ENCODE results near the gene ADGRD2. TPM values are rescaled to one million over a fixed set of nuclear protein-coding genes. Genes with fewer than 3 reads are reported as not detected.

Gene ADGRD2
- total and polyA plus RNA-seq, 4 donors: not detected

DNA sequence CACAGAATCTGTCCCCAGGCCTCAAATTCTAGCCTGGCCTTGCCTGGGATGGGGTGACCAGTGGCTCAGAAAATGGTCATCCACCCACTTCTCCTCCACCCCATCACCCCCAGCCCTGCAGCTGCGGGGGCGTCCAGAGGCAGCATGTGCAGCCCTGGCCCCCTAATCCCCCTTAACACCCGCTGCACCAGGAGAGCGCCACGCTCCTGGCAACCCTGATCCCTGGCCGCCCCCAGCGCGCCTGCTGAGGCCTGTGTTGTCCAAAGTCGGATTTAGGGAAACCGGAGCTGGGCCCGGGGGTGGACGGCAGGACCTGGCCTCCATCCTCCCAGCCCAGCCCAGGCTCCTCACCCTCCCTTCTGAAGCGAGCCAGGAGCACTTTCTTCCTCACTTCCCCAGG is 35.0 kb downstream of the ADGRD2 start:
- DNase-seq: no peak
- Histone ChIP-seq H3K36me3 (ENCODE audit: control insufficient read depth in 4 of 4, insufficient read depth in 4 of 4, low read length in 4 of 4) (no peaks in the 10 kb centered on the region), H3K27ac (ENCODE audit: low read depth in 1 of 2, low read length in 1 of 2) (no peak overlapping the region), H3K27me3 (ENCODE audit: control insufficient read depth in 3 of 3, insufficient read depth in 3 of 3, low read length in 2 of 3) (peaks cover 0 to 43% (median 19%) of the 10 kb centered on the region in 3 donors), H3K4me3 (no peak overlapping the region), H3K9ac (ENCODE audit: insufficient read depth in 1 of 2, low read length in 2 of 2) (no peak overlapping the region), H3K9me3 (ENCODE audit: control insufficient read depth in 4 of 4, insufficient read depth in 3 of 4, low read length in 3 of 4) (peaks cover 0 to 7% (median 0%) of the 10 kb centered on the region in 4 donors), H3K4me1 (ENCODE audit: control insufficient read depth in 5 of 5, insufficient read depth in 5 of 5, low read length in 5 of 5) (peaks cover 0 to 6% (median 0%) of the 10 kb centered on the region in 5 donors)
- ATAC-seq (ENCODE audit: insufficient read depth, low FRiP score): no peak
- TF ChIP-seq, protein P1, sequence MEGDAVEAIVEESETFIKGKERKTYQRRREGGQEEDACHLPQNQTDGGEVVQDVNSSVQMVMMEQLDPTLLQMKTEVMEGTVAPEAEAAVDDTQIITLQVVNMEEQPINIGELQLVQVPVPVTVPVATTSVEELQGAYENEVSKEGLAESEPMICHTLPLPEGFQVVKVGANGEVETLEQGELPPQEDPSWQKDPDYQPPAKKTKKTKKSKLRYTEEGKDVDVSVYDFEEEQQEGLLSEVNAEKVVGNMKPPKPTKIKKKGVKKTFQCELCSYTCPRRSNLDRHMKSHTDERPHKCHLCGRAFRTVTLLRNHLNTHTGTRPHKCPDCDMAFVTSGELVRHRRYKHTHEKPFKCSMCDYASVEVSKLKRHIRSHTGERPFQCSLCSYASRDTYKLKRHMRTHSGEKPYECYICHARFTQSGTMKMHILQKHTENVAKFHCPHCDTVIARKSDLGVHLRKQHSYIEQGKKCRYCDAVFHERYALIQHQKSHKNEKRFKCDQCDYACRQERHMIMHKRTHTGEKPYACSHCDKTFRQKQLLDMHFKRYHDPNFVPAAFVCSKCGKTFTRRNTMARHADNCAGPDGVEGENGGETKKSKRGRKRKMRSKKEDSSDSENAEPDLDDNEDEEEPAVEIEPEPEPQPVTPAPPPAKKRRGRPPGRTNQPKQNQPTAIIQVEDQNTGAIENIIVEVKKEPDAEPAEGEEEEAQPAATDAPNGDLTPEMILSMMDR (IDR thresholded peaks at IDR 0.05; ENCODE audit: control extremely low read depth, extremely low read depth): no peak
- WGBS, 2 donors: 72 to 77% methylated on average over 13 of the region's 13 CpGs

DNA sequence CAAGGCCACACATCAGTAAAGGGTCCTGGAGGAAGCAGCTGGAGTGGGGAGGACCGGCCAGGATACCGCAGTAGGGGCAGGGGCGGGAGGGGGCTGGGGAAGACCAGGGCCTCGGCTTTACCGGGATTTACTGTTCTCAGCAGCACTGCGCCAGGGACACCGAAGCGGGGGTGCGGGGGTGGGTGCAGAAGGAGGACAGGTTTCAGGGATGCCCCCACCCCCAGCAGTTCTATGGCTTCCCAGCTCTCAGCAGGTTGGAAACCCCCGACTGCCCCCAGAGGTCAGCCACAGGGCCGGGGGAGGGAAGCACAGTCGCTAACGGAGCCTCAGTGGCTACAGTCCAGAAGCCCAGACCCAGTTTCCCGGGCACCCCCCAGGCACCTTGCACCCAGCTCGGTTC is 35.7 kb downstream of the ADGRD2 start:
- H3K4me1 ChIP-seq (ENCODE audit: control insufficient read depth in 5 of 5, insufficient read depth in 5 of 5, low read length in 5 of 5): peaks cover 0 to 6% (median 0%) of the 10 kb centered on the region in 5 donors
- no peak for DNase-seq
- H3K27ac ChIP-seq (ENCODE audit: low read depth in 1 of 2, low read length in 1 of 2): no peak overlapping the region
- H3K9me3 ChIP-seq (ENCODE audit: control insufficient read depth in 4 of 4, insufficient read depth in 3 of 4, low read length in 3 of 4): peaks cover 0 to 7% (median 0%) of the 10 kb centered on the region in 4 donors
- H3K36me3 ChIP-seq (ENCODE audit: control insufficient read depth in 4 of 4, insufficient read depth in 4 of 4, low read length in 4 of 4): no peaks in the 10 kb centered on the region
- peaks cover under 1 to 43% (median 18%) of the 10 kb centered on the region in 3 donors for H3K27me3 ChIP-seq (ENCODE audit: control insufficient read depth in 3 of 3, insufficient read depth in 3 of 3, low read length in 2 of 3)
- H3K4me3 ChIP-seq: no peak overlapping the region
- H3K9ac ChIP-seq (ENCODE audit: insufficient read depth in 1 of 2, low read length in 2 of 2): no peak overlapping the region
- no peak for ATAC-seq (ENCODE audit: insufficient read depth, low FRiP score)
- TF ChIP-seq, protein P1 (IDR thresholded peaks at IDR 0.05; ENCODE audit: control extremely low read depth, extremely low read depth): no peak
- WGBS, 2 donors: 67 to 78% methylated on average over 14 to 15 of the region's 15 CpGs

DNA sequence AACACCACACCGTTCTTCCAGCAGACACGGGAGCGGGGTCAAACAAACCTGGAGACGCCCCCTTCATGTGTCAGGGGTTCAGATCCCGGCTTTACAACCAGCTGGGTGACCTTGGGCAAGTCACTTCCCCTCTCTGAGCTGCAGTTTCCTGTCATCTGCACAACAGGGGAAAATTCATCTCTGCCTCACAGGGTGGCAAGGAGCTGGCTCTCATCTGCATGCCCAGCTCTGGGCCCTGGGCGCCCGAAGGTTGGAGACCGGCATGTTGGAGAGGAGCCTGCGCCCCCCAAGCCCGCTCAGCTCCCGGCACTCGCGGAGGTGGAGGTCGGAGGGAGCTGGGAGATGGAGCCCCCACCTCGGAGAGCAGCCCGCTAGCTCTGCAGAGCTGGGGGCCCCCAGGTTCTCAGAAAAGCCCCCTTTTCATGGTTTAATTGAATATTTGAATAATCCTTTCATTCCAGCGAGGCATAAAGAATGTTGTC is 36.6 kb downstream of the ADGRD2 start:
- Histone ChIP-seq H3K27me3 (ENCODE audit: control insufficient read depth in 3 of 3, insufficient read depth in 3 of 3, low read length in 2 of 3) (peaks cover 5 to 44% (median 18%) of the 10 kb centered on the region in 3 donors), H3K9ac (ENCODE audit: insufficient read depth in 1 of 2, low read length in 2 of 2) (no peak overlapping the region), H3K36me3 (ENCODE audit: control insufficient read depth in 4 of 4, insufficient read depth in 4 of 4, low read length in 4 of 4) (no peaks in the 10 kb centered on the region), H3K9me3 (ENCODE audit: control insufficient read depth in 4 of 4, insufficient read depth in 3 of 4, low read length in 3 of 4) (peaks cover 0 to 7% (median 0%) of the 10 kb centered on the region in 4 donors), H3K4me1 (ENCODE audit: control insufficient read depth in 5 of 5, insufficient read depth in 5 of 5, low read length in 5 of 5) (peaks cover 0 to 6% (median 0%) of the 10 kb centered on the region in 5 donors), H3K27ac (ENCODE audit: low read depth in 1 of 2, low read length in 1 of 2) (no peak overlapping the region), H3K4me3 (no peak overlapping the region)
- TF ChIP-seq, protein P1 (IDR thresholded peaks at IDR 0.05; ENCODE audit: control extremely low read depth, extremely low read depth): no peak
- WGBS, 2 donors: 53 to 59% methylated on average over 17 of the region's 17 CpGs
- no peak for DNase-seq
- no peak for ATAC-seq (ENCODE audit: insufficient read depth, low FRiP score)

Measured in lung (tissue), 12 donors.